H9 (cell line): ENCODE measurements around the gene DCAF4L1. TPM values are rescaled to one million over a fixed set of nuclear protein-coding genes. Genes with fewer than 3 reads are reported as not detected.

ENCODE experiments used
- DNase-seq: peaks from one replicate; pipeline ENCODE4 v3.0.0-alpha.2; 2017
- H2AFZ ChIP-seq: one replicate; pipeline ENCODE4 v1.6.1; 2013; ENCODE audit warnings: mild to moderate bottlenecking, low read length, control low read depth, moderate library complexity
- H2AK5ac ChIP-seq: 2 replicates; pipeline ENCODE4 v1.6.1; 2013; ENCODE audit warnings: low read length, control low read depth, mixed read lengths; ENCODE audit not compliant: insufficient read length
- H2BK120ac ChIP-seq: one replicate; pipeline ENCODE4 v1.6.1; 2013; ENCODE audit warnings: low read depth, mild to moderate bottlenecking, low read length, control low read depth, inconsistent platforms; ENCODE audit not compliant: poor library complexity, severe bottlenecking
- H2BK12ac ChIP-seq: 2 replicates; pipeline ENCODE4 v1.6.1; 2013; ENCODE audit warnings: low read length, control low read depth, mixed read lengths, low read depth; ENCODE audit not compliant: insufficient read length
- H2BK15ac ChIP-seq: 2 replicates; pipeline ENCODE4 v1.6.1; 2013; ENCODE audit warnings: low read depth, low read length, control low read depth
- H2BK20ac ChIP-seq: one replicate; pipeline ENCODE4 v1.6.1; 2013; ENCODE audit warnings: low read depth, mild to moderate bottlenecking, low read length, control low read depth, inconsistent platforms; ENCODE audit not compliant: poor library complexity, severe bottlenecking
- H2BK5ac ChIP-seq: 2 replicates; pipeline ENCODE4 v1.6.1; 2013; ENCODE audit warnings: low read length, control low read depth, mixed read lengths; ENCODE audit not compliant: insufficient read length
- H3K14ac ChIP-seq: 2 replicates; pipeline ENCODE4 v1.6.1; 2013; ENCODE audit warnings: low read length, control low read depth; ENCODE audit not compliant: insufficient read depth
- H3K18ac ChIP-seq: 2 replicates; pipeline ENCODE4 v1.6.1; 2013; ENCODE audit warnings: low read depth, mild to moderate bottlenecking, mixed read lengths, low read length, control low read depth; ENCODE audit not compliant: insufficient read length
- H3K23ac ChIP-seq: 2 replicates; pipeline ENCODE4 v1.6.1; 2013; ENCODE audit warnings: low read length, control low read depth, mixed read lengths, low read depth; ENCODE audit not compliant: insufficient read length
- H3K23me2 ChIP-seq: 2 replicates; pipeline ENCODE4 v1.6.1; 2013; ENCODE audit warnings: low read depth, mild to moderate bottlenecking, mixed read lengths, low read length, control low read depth; ENCODE audit not compliant: insufficient read length, poor library complexity, severe bottlenecking
- H3K27ac ChIP-seq: 2 replicates; pipeline ENCODE4 v1.5.1; 2013; ENCODE audit warnings: low read length, control low read depth, mixed read lengths, low read depth; ENCODE audit not compliant: insufficient read length
- H3K27me3 ChIP-seq: 2 replicates; pipeline ENCODE4 v1.6.1; 2013; ENCODE audit warnings: low read length, control low read depth, inconsistent platforms; ENCODE audit not compliant: insufficient read depth
- H3K4ac ChIP-seq: 2 replicates; pipeline ENCODE4 v1.6.1; 2013; ENCODE audit warnings: low read depth, mild to moderate bottlenecking, control low read depth, inconsistent platforms, low read length, moderate library complexity
- H3K4me1 ChIP-seq: 2 replicates; pipeline ENCODE4 v1.6.1; 2013; ENCODE audit warnings: low read length, control low read depth, inconsistent platforms; ENCODE audit not compliant: insufficient read depth
- H3K4me2 ChIP-seq: 2 replicates; pipeline ENCODE4 v1.6.1; 2013; ENCODE audit warnings: low read length, control low read depth, mixed read lengths; ENCODE audit not compliant: insufficient read length, insufficient read depth
- H3K56ac ChIP-seq: 2 replicates; pipeline ENCODE4 v1.6.1; 2013; ENCODE audit warnings: low read depth, mild to moderate bottlenecking, mixed read lengths, low read length, control low read depth; ENCODE audit not compliant: insufficient read length
- H3K79me1 ChIP-seq: 2 replicates; pipeline ENCODE4 v1.6.1; 2013; ENCODE audit warnings: low read depth, mild to moderate bottlenecking, moderate library complexity, low read length, control low read depth, inconsistent platforms; ENCODE audit not compliant: insufficient read depth, poor library complexity, severe bottlenecking
- H3K79me2 ChIP-seq: 2 replicates; pipeline ENCODE4 v1.6.1; 2013; ENCODE audit warnings: low read length, control low read depth, inconsistent platforms; ENCODE audit not compliant: insufficient read depth
- H3K9ac ChIP-seq: 2 replicates; pipeline ENCODE4 v1.6.1; 2013; ENCODE audit warnings: low read length, control low read depth, mixed read lengths; ENCODE audit not compliant: insufficient read length; ENCODE audit errors: extremely low read depth
- H3K9me3 ChIP-seq: one replicate; pipeline ENCODE4 v1.6.1; 2013; ENCODE audit warnings: low read depth, low read length, inconsistent platforms; ENCODE audit not compliant: control insufficient read depth
- H3T11ph ChIP-seq: one replicate; pipeline ENCODE4 v1.6.1; 2013; ENCODE audit warnings: mild to moderate bottlenecking, low read length, control low read depth, inconsistent platforms
- H4K20me1 ChIP-seq: one replicate; pipeline ENCODE4 v1.6.1; 2013; ENCODE audit not compliant: control insufficient read depth, insufficient read length, insufficient read depth
- H4K5ac ChIP-seq: 2 replicates; pipeline ENCODE4 v1.6.1; 2013; ENCODE audit warnings: low read depth, mild to moderate bottlenecking, mixed read lengths, low read length, control low read depth; ENCODE audit not compliant: insufficient read length
- H4K8ac ChIP-seq: replicated peaks from 2 replicates; pipeline ENCODE4 v1.6.1; 2013; ENCODE audit warnings: low read length, control low read depth, mixed read lengths, low read depth; ENCODE audit not compliant: insufficient read length
- H4K91ac ChIP-seq: 2 replicates; pipeline ENCODE4 v1.6.1; 2013; ENCODE audit warnings: low read depth, mild to moderate bottlenecking, moderate library complexity, mixed read lengths, low read length, control low read depth; ENCODE audit not compliant: insufficient read length
- H3K27ac Mint-ChIP-seq, 3 experiments: 2 replicates in 2 of 3; 3 replicates in 1 of 3; pipeline ENCODE4 v1.8.0; 2020 to 2021; ENCODE audit warnings: mixed read lengths in 3 of 3, mild to moderate bottlenecking in 1 of 3, moderate library complexity in 1 of 3
- H3K27me3 Mint-ChIP-seq: 2 replicates; pipeline ENCODE4 v1.8.0; 2021; ENCODE audit warnings: low read depth, mild to moderate bottlenecking, moderate library complexity, mixed read lengths
- H3K36me3 Mint-ChIP-seq, 3 experiments: 2 replicates in 2 of 3; 3 replicates in 1 of 3; pipeline ENCODE4 v1.8.0; 2020 to 2021; ENCODE audit warnings: low read depth in 3 of 3, mixed read lengths in 3 of 3; ENCODE audit not compliant: insufficient read depth in 1 of 3
- H3K4me1 Mint-ChIP-seq, 2 experiments: 2 replicates each; pipeline ENCODE4 v1.8.0; 2020; ENCODE audit warnings: mixed read lengths in 2 of 2
- H3K4me3 Mint-ChIP-seq, 2 experiments: 2 replicates in 1 of 2; 3 replicates in 1 of 2; pipeline ENCODE4 v1.8.0; 2020 to 2021; ENCODE audit warnings: mild to moderate bottlenecking in 2 of 2, mixed read lengths in 2 of 2, moderate library complexity in 1 of 2
- H3K9me3 Mint-ChIP-seq, 2 experiments: 2 replicates in 1 of 2; 3 replicates in 1 of 2; pipeline ENCODE4 v1.8.0; 2020; ENCODE audit warnings: mild to moderate bottlenecking in 2 of 2, mixed read lengths in 2 of 2, moderate library complexity in 1 of 2
- total RNA-seq: library from RNA; stranded (reverse); gene quantifications from 2 replicates; pipeline ENCODE4 v1.2.1, GENCODE V29; 2021
- TF ChIP-seq, protein P1 (sequence below): fragments of 200-600 bp; sonication (generic); conservative IDR thresholded peaks from 3 replicates; pipeline ENCODE4 v1.8.0; 2021; ENCODE audit warnings: antibody characterized with exemption, mild to moderate bottlenecking

The DCAF4L1 gene
- total RNA-seq, 1 experiment from 2014 or later, result 0.07 TPM

DNA sequence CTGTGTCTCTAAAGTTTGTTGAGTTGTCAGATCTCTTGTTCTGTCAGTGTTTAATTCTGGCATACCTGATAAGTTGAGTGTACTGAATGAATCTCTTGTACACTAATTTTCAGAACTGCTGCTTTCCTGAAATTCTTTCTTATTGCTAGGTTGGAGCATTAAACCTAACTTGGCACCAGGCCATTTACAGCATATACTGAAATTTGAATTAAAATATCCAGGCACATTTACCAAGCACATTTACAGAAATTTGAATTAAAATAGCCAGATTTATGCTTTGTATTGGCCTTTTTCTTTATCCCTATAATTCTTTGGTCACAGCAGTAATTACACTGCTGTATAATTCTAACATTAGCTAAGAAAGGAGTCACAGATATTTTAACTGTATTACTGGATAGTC lies 37.5 kb upstream of the DCAF4L1 start:
- no peak overlapping the region for H2BK15ac ChIP-seq
- H3K9ac ChIP-seq, result no peak overlapping the region
- no peak overlapping the region for H2AK5ac ChIP-seq
- no peak for DNase-seq
- H3K23ac ChIP-seq, result no peak overlapping the region
- H3K27ac ChIP-seq, result no peak overlapping the region
- H3K4ac ChIP-seq, result no peak overlapping the region
- H3K23me2 ChIP-seq, result no peaks in the 10 kb centered on the region
- H4K20me1 ChIP-seq, result no peaks in the 10 kb centered on the region
- H3K9me3 ChIP-seq, result no peaks in the 10 kb centered on the region
- Mint-ChIP-seq H3K27me3 (no peaks in the 10 kb centered on the region), H3K27ac (no peak overlapping the region), H3K4me3 (no peak overlapping the region), H3K4me1 (no peaks in the 10 kb centered on the region), H3K36me3 (peaks cover 9 to 66% (median 48%) of the 10 kb centered on the region in 3 experiments; a peak in 6 of 7 replicates), H3K9me3 (no peaks in the 10 kb centered on the region)
- H3K4me2 ChIP-seq, result no peak overlapping the region
- no peak overlapping the region for H2BK5ac ChIP-seq
- no peak overlapping the region for H3T11ph ChIP-seq
- H3K56ac ChIP-seq, result no peak overlapping the region
- no peaks in the 10 kb centered on the region; the same call in 1 of the 2 replicates for H3K79me2 ChIP-seq
- no peak overlapping the region for H3K18ac ChIP-seq
- TF ChIP-seq, protein P1, sequence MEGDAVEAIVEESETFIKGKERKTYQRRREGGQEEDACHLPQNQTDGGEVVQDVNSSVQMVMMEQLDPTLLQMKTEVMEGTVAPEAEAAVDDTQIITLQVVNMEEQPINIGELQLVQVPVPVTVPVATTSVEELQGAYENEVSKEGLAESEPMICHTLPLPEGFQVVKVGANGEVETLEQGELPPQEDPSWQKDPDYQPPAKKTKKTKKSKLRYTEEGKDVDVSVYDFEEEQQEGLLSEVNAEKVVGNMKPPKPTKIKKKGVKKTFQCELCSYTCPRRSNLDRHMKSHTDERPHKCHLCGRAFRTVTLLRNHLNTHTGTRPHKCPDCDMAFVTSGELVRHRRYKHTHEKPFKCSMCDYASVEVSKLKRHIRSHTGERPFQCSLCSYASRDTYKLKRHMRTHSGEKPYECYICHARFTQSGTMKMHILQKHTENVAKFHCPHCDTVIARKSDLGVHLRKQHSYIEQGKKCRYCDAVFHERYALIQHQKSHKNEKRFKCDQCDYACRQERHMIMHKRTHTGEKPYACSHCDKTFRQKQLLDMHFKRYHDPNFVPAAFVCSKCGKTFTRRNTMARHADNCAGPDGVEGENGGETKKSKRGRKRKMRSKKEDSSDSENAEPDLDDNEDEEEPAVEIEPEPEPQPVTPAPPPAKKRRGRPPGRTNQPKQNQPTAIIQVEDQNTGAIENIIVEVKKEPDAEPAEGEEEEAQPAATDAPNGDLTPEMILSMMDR, result no peak
- H3K79me1 ChIP-seq, result no peaks in the 10 kb centered on the region
- no peaks in the 10 kb centered on the region for H3K27me3 ChIP-seq
- no peak overlapping the region for H2BK20ac ChIP-seq
- H3K14ac ChIP-seq, result no peak overlapping the region
- no peak overlapping the region for H4K91ac ChIP-seq
- no peak overlapping the region for H2BK120ac ChIP-seq
- H2BK12ac ChIP-seq, result no peak overlapping the region
- H4K5ac ChIP-seq, result no peak overlapping the region
- H3K4me1 ChIP-seq, result no peaks in the 10 kb centered on the region
- H2AFZ ChIP-seq, result no peak overlapping the region
- no peak overlapping the region for H4K8ac ChIP-seq
